DMS79 (cell line): ENCODE measurements around the gene SNX30.

ENCODE experiments used
- DNase-seq: peaks from one replicate; lab custom pipeline; 2025; lab: John Stamatoyannopoulos, UW

SNX30 gene

DNA sequence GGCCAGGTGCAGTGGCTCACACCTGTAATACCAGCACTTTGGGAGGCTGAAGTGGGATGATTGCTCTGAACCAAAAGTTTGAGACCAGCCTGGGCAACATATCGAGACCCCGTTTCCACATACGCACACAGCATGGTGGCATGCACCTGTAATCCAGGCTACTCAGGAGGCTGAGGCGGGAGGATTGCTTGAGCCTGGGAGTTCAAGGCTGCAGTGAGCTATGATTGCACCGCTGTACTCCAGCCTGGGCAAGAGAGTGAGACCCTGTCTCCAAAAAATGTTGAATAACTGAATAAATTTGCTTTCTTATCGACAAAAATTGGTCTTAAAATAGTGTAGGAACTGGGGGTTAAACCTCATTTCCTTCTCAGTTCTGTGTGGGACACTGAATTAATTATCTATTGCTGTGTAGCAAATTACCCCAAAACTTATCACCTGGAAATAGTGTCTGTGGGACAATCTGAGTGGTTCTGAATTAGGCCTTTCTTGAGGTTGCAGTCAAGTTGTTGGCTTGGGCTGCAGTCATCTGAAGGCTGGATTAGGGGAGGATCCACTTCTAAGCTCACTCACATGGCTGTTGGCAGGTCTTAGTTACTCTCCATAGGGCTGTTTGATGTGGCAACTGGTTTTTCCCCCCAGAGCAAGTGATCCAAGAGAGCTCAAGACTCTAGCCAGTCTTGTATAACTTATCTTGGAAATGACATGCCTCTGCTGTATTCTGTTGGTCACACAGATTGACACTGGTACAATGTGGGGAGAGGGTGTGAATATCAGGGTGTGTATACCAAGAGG is 2.0 kb downstream of the SNX30 start:
- DNase-seq = no peak

GRCh38 chr9:112753725-112754124 is 3.2 kb downstream of the SNX30 start:
- no peak for DNase-seq

DNA sequence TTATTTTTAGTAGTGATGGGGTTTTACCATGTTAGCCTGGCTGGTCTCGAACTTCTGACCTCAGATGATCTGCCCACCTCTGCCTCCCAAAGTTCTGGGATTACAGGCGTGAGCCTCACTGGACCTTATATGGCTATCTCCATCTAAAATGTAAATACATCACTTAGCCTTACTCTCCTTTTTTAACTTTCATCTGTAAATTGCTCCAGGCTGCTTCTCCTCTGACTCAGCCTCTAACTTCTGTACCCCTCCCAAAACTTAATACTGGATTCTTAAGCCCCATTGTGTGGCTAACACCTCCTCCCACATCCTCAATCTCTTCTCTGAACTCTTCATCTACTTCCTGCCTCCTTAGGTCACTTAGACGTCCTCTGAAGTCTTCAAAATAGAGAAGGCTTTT is 4.0 kb downstream of the SNX30 start:
- no peak for DNase-seq

- DNase-seq = no peak
Measured at GRCh38 chr9:112755016-112755427, 4.5 kb downstream of the SNX30 start.

DNA sequence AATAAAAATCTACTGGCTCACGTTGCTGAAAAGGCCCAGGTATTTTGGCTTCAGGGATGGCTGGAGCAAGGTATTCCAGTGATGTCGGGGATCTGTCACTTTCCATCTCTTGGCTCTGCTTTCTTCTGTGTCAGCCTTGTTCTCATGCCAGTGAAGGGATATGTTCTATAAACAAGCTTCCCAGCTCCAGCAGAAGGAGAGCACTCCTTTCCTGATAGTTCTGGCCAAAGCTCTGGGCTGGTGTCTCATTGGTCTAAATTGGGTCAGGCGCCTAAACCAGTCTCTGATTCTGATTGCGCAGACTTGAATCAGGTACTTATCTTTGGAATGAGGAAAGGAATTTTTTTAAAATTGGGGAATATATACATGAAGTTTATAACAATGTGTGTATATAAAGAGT is 5.1 kb downstream of the SNX30 start:
- DNase-seq = no peak

DNA sequence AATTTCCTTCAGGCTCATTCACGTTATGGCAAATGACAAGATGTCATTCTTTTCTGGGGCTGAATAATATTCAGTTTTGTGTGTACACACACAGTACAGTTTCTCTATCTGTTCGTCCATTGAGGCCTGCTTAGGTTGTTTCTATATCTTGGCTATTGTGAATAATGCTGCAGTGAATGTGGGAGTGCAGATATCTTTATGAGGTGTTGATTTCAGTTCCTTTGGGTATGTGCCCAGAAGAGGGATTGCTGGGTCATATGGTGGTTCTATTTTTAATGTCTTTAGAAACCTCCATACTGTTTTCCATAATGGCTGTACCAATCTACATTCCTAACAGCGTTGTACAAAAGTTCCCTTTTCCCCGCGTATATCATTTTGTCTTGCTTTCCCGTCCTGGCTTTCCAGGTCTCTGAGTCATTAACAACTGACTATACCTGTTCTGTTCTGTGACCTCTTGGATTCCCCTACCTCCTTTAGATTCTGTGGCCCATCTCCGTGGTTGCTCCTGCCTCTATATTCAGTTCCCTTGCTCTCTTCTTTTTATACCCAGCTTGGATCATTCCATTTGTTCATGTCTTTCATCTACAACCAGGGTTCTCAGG is 6.8 kb downstream of the SNX30 start:
- DNase-seq = no peak

- no peak for DNase-seq
Measured at GRCh38 chr9:112757940-112758339, 7.4 kb downstream of the SNX30 start.

DNA sequence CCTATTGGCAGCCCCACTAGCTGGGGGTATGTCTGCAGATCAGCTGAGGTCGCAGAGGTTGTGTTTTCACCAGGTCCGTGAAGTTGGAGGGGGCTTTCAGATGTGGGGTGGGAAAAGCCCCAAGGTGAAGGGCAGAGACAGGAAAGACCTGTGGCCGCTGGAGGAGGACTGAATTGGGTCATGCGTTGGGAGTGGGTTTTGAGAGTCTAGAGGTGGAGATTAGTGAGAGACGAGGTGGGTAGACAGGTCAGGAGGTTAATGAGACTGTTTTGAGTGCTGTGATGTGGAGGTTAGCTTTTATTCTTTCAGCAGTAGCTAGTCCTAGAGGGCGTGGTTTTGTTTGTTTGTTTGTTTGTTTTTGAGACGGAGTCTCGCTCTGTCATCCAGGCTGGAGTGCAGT is 10.3 kb downstream of the SNX30 start:
- DNase-seq = no peak

- DNase-seq = no peak
Measured at GRCh38 chr9:112761912-112762655, 11.5 kb downstream of the SNX30 start.

DNA sequence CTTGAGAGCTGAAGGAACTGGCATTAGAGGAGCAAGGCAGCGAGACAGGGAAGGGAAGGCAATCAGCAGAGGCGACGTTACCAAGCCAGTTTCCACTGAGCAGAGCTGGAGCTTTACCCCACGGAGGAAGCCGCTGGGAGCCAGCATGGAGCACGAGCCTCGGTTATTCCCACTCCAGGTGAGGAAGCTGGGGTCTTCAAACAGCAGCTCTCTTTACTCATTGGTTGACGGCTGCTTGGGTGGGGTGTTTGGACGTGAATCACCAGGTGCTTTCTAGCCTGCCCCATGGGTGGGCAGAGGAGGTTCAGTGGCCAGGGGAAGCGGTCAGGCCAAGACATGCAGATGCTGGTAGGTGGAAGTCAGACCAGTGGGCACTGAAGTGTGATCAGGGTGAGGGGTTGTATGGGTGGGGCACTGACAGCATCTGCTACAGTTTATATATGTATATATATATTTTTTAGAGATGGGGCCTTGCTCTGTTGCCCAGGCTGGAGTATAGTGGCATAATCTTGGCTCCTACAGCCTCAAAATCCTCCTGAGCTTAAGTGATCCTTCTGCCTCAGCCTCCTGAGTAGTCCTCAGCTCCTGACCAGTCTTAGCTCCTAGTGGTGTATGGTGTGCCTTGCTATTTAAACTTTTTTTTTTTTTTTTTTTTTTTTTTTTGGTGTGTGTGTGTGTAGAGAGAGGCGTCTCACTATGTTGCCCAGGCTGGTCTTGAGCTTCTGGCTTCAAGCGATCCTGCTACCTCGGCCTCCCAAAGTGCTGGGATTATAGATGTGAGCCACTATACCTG is 12.4 kb downstream of the SNX30 start:
- no peak for DNase-seq

DNA sequence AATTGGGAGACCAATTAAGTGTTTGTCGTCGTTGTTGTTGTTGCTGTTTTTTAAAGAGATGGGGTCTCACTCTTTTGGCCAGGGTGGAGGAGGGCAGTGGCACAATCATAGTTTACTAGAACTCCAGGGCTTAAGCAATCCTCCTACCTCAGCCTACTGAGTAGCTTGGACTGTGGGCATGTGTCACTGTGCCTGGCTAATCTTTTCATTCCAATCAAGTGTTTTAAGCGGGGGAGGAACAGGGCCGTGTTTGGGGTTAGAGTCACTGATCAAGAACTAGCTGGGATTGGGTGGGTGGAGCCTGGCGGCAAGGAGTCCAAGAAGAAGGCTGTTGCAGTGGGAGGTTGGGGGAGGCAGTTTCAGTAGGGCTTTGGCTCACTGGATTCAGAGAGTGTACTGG is 13.8 kb downstream of the SNX30 start:
- DNase-seq = no peak

DNA sequence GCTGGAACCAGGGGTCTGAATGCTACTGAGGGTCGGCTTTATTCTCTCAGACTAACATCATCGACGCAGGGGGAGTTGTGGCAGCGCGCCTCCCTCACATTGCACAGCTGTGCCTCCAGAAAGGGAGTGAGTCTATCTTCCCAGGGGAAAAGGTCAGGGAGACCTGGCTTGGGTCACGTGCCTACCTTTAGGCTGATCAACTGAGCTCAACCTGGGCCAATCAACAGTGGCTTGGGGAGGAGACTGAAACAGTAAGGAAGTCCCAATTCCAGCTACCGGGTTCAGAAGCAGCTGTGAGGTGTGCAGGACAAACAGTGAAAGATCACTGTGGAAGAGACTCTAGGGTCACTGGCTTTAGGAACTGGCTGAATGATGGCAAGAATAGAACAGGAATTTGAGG is 14.3 kb downstream of the SNX30 start:
- DNase-seq = no peak

- DNase-seq = no peak
Measured at GRCh38 chr9:112765281-112765680, 14.7 kb downstream of the SNX30 start.

- no peak for DNase-seq
Measured at GRCh38 chr9:112771359-112772214, 21.0 kb downstream of the SNX30 start.

DNA sequence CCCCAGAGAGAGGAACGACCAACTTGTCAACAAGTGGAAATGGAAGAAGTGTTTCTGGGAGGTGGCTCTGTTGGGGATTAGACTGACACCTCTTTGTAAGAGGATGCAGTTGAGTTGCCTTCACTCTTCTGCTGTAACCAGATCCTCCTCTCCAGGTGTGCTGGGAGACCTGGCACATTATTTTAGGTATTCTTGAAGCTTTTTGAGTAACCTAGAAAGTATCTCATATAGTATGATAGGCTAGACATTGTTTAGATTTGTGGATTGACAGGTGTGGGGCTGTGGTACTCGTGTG is 21.6 kb downstream of the SNX30 start:
- DNase-seq = no peak

DNA sequence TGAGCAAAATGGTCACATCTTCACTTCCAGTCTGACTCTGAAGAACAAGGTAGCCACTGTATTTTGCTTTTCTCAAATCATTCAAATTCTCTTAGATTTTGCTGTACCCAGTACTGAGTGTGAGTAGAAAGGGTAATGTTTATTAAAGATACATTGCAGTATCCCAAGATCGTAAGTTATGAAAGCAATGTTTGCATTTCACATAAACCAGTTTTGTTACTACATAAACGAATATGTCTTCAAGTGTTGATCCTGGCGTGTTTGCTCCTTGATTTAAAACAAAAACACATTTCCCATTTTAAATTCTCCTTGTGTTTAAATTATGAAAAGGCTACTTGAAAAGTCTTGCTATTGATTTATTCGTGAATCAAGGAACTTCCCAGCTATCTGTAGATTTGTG is 22.0 kb downstream of the SNX30 start:
- no peak for DNase-seq

- DNase-seq = no peak
Measured at GRCh38 chr9:112774006-112774996, 23.7 kb downstream of the SNX30 start.

- DNase-seq = no peak
Measured at GRCh38 chr9:112777914-112778313, 27.4 kb downstream of the SNX30 start.

DNA sequence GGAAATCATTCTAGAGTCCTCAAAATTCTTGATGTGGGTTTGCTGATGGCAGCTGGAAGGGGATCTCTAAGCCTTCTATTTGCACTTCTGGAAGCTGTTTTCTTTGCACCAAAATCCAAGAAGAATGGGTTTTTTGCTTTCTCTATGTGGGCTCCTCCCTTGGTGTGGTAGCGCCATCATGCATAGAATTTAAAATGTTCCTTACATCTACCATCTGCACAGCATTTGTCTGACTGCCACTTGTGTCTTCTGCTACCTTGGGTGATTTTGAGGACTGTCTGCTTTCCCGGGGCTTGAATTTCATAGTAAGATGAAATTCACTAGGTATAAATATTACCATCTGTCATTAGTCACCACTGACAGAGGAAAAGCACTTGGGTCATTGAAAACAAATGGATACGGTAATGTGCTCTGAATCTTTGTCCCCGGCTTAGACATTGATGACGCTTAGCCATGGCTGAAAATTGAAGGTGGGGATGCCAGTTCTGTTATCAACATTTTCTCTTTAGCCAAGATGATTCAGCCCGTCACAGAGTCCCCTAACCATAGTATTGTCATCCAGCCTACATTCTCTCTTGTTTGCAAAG is 30.0 kb downstream of the SNX30 start:
- DNase-seq = no peak

DNA sequence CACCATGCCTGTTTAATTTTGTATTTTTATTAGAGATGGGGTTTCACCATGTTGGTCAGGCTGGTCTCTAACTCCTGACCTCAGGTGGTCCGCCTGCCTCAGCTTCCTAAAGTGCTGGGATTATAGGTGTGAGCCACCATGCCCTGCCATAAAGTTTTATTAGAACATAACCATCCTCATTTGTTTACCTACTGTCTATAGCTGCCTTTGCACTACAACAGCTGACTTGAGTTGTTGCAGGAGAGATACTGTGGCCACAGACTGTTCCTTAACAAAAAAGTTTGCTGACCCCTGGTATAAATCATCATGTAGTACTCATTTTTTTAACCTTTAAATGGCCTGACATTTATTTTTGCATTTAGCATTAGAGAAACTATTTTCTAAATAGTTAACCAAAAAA is 31.7 kb downstream of the SNX30 start:
- DNase-seq = no peak
